K562 (cell line): ENCODE data around the gene SORCS2. TPM values are rescaled to one million over a fixed set of nuclear protein-coding genes. Genes with fewer than 3 reads are reported as not detected.

Source experiments
- ATAC-seq: fragments of 200-7000 bp; cut with Tn5 transposase; 3 replicates; pipeline ENCODE4 v1.9.1; 2020; ENCODE audit warnings: moderate library complexity
- BruUV-seq: library from RNA; stranded (reverse); fragments of 400-500 nt; replicated peaks from 2 replicates; lab custom pipeline; 2021; lab: Mats Ljungman, UMichigan
- CTCF ChIA-PET: fragments of 300-600 bp; formaldehyde crosslinking; extraction: SDS; loops from one replicate; lab custom pipeline; 2021; ENCODE audit warnings: low intra/inter-chr PET ratio; lab: Yijun Ruan, JAX
- POLR2A ChIA-PET: fragments of 300-600, 350-650 bp; sonication (Branson Sonifier 250); formaldehyde crosslinking; extraction: SDS; loops from one replicate; lab custom pipeline; 2021; ENCODE audit warnings: antibody characterized with exemption, inconsistent platforms; lab: Yijun Ruan, JAX
- DNase-seq, 4 experiments: peaks; one replicate each; pipeline versions ENCODE4 v3.0.0 to v3.0.0-alpha.2; 2011 to 2018; ENCODE audit warnings: low spot score in 3 of 4, mixed read lengths in 3 of 4; ENCODE audit errors: extremely low read depth in 1 of 4
- FAIRE-seq: peaks from 2 replicates; lab custom pipeline; 2011; peaks lifted over from hg19 to GRCh38; lab: Jason Lieb, UNC
- H2AFZ ChIP-seq: 2 replicates; pipeline ENCODE4 v1.6.0; 2011; ENCODE audit warnings: low read depth, low read length, control low read depth, inconsistent platforms
- H3K27ac ChIP-seq: fragments of 200-600 bp; 3 replicates; pipeline ENCODE4 v1.8.0; 2011; ENCODE audit warnings: low read depth, mild to moderate bottlenecking, control low read depth, inconsistent platforms, low read length, moderate library complexity, mixed read lengths; ENCODE audit errors: extremely low read depth
- H3K27me3 ChIP-seq, 2 experiments: fragments of 300-600 bp in 1 of 2; 2 replicates in 1 of 2; 3 replicates in 1 of 2; pipeline versions ENCODE4 v1.6.0 to v1.8.0; 2011; ENCODE audit warnings: inconsistent platforms in 2 of 2, low read length in 2 of 2, mild to moderate bottlenecking in 1 of 2, mixed read lengths in 1 of 2, moderate library complexity in 1 of 2; ENCODE audit not compliant: control insufficient read depth in 2 of 2, insufficient read depth in 2 of 2
- H3K36me3 ChIP-seq: fragments of 300-600 bp; 3 replicates; pipeline ENCODE4 v1.8.0; 2011; ENCODE audit warnings: mild to moderate bottlenecking, low read length, inconsistent platforms; ENCODE audit not compliant: control insufficient read depth, insufficient read depth
- H3K4me1 ChIP-seq, 2 experiments: fragments of 200-600 bp in 1 of 2; replicated peaks in 1 of 2; 2 replicates in 1 of 2; 3 replicates in 1 of 2; pipeline versions ENCODE4 v1.5.1 to v1.8.0; 2011; ENCODE audit warnings: inconsistent platforms in 2 of 2, low read length in 2 of 2, mild to moderate bottlenecking in 1 of 2, mixed read lengths in 1 of 2, moderate library complexity in 1 of 2; ENCODE audit not compliant: control insufficient read depth in 2 of 2, insufficient read depth in 2 of 2
- H3K4me2 ChIP-seq: 2 replicates; pipeline ENCODE4 v1.6.1; 2011; ENCODE audit warnings: low read length, control low read depth, inconsistent platforms, mixed read lengths; ENCODE audit not compliant: insufficient read depth
- H3K4me3 ChIP-seq: fragments of 200-600 bp; sonication (generic), shearing (Covaris generic); 2 replicates; pipeline ENCODE4 v1.5.1; 2016; ENCODE audit warnings: control low read depth, inconsistent platforms
- H3K79me2 ChIP-seq: fragments of 200-600 bp; 3 replicates; pipeline ENCODE4 v1.8.0; 2011; ENCODE audit warnings: low read length, inconsistent platforms; ENCODE audit not compliant: control insufficient read depth, insufficient read depth
- H3K9ac ChIP-seq, 2 experiments: 2 replicates each; pipeline versions ENCODE4 v1.6.0 to v1.6.1; 2011; ENCODE audit warnings: low read depth in 2 of 2, low read length in 2 of 2, control low read depth in 1 of 2, inconsistent platforms in 1 of 2, mild to moderate bottlenecking in 1 of 2, mixed read lengths in 1 of 2; ENCODE audit not compliant: insufficient read depth in 1 of 2
- H3K9me1 ChIP-seq: one replicate; pipeline ENCODE4 v1.6.0; 2011; ENCODE audit warnings: inconsistent platforms, mild to moderate bottlenecking, low read length, moderate library complexity; ENCODE audit not compliant: control insufficient read depth, insufficient read depth
- H3K9me3 ChIP-seq: replicated peaks from 2 replicates; pipeline ENCODE4 v1.5.1; 2011; ENCODE audit warnings: low read depth, low read length, inconsistent platforms; ENCODE audit not compliant: control insufficient read depth, insufficient read depth
- H4K20me1 ChIP-seq: replicated peaks from 2 replicates; pipeline ENCODE4 v1.6.1; 2011; ENCODE audit warnings: low read length, inconsistent platforms, mixed read lengths; ENCODE audit not compliant: control insufficient read depth, insufficient read depth
- ARID2 ChIP-seq: fragments of 450-650 bp; IDR thresholded peaks from 2 replicates; pipeline ENCODE4 v1.6.1; 2017; ENCODE audit warnings: antibody characterized with exemption, mild to moderate bottlenecking
- CGGBP1 ChIP-seq: fragments of 250-450 bp; sonication (Bioruptor Pico); IDR thresholded peaks from 2 replicates; pipeline ENCODE4 v1.9.0; 2021; ENCODE audit warnings: mild to moderate bottlenecking
- GABPB2 ChIP-seq: fragments of 250-450 bp; sonication (Bioruptor Pico); conservative IDR thresholded peaks from 2 replicates; pipeline ENCODE4 v1.5.1; 2021; ENCODE audit warnings: mild to moderate bottlenecking
- MAX ChIP-seq: sonication (generic); formaldehyde crosslinking; IDR thresholded peaks from 2 replicates; pipeline ENCODE4 v1.9.0; 2022; ENCODE audit warnings: mild to moderate bottlenecking, missing genetic modification reagents
- PHB ChIP-seq: fragments of 250-450 bp; sonication (Bioruptor Pico); IDR thresholded peaks from 2 replicates; pipeline ENCODE4 v1.5.0; 2021
- PYGO2 ChIP-seq: fragments of 450-650 bp; IDR thresholded peaks from 2 replicates; pipeline ENCODE4 v1.6.1; 2016; ENCODE audit warnings: mild to moderate bottlenecking, missing genetic modification characterization, moderate library complexity, missing compliant biosample characterization
- SMAD1 ChIP-seq: fragments of 150-350 bp; IDR thresholded peaks from 2 replicates; pipeline ENCODE4 v1.6.1; 2014; ENCODE audit warnings: low read length, low read depth; ENCODE audit not compliant: partially characterized antibody
- TEAD2 ChIP-seq: fragments of 450-650 bp; IDR thresholded peaks from 2 replicates; pipeline ENCODE4 v1.6.1; 2016; ENCODE audit warnings: missing genetic modification characterization, control low read depth, missing compliant biosample characterization
- TEAD4 ChIP-seq, 2 experiments: sonication (generic) in 1 of 2; formaldehyde crosslinking in 1 of 2; IDR thresholded peaks; 2 replicates each; pipeline versions ENCODE4 v1.6.1 to v1.8.0; 2012 to 2022; ENCODE audit warnings: borderline replicate concordance in 1 of 2, inconsistent platforms in 1 of 2, low read length in 1 of 2, mild to moderate bottlenecking in 1 of 2, missing genetic modification reagents in 1 of 2
- ZBED1 ChIP-seq: IDR thresholded peaks from 2 replicates; pipeline ENCODE4 v1.6.1; 2014
- ZBTB49 ChIP-seq: sonication (generic); formaldehyde crosslinking; IDR thresholded peaks from 2 replicates; pipeline ENCODE4 v1.8.0; 2022; ENCODE audit warnings: missing genetic modification reagents, mild to moderate bottlenecking, borderline replicate concordance
- ZFP36 ChIP-seq: fragments of 150-350 bp; IDR thresholded peaks from 2 replicates; pipeline ENCODE4 v1.6.1; 2018; ENCODE audit warnings: low read length, low read depth; ENCODE audit not compliant: partially characterized antibody
- ZFPM2 ChIP-seq: fragments of 250-450 bp; sonication (Bioruptor Pico); IDR thresholded peaks from 2 replicates; pipeline ENCODE4 v1.5.1; 2022; ENCODE audit warnings: mild to moderate bottlenecking
- ZNF12 ChIP-seq: sonication (generic); formaldehyde crosslinking; IDR thresholded peaks from 2 replicates; pipeline ENCODE4 v1.4.0; 2020; ENCODE audit warnings: mild to moderate bottlenecking, missing genetic modification reagents
- ZNF274 ChIP-seq: IDR thresholded peaks from 2 replicates; pipeline ENCODE4 v1.6.1; 2011; ENCODE audit warnings: low read depth, mild to moderate bottlenecking, low read length, moderate library complexity, borderline replicate concordance
- WGBS: fragments of 100-300 bp; shearing (Covaris generic); methylation state at CpG from one replicate; pipeline ENCODE4 v1.1.6; 2016; ENCODE audit warnings: low coverage, mixed read lengths; ENCODE audit not compliant: insufficient coverage; ENCODE audit errors: missing lambda C conversion rate; 5-methylcytosine and 5-hydroxymethylcytosine counted together
- in situ Hi-C: fragments of 300-500 bp; cut with MboI; formaldehyde crosslinking; loops from 4 replicates; pipeline ENCODE4 v1.15.0; 2018; ENCODE audit warnings: inconsistent platforms, mixed read lengths
- intact Hi-C: fragments of 100-400 bp; cut with micrococcal nuclease; formaldehyde crosslinking; loops from 2 replicates; pipeline ENCODE4 v1.14.2; 2022
- polyA plus RNA-seq, 8 experiments: library from polyadenylated mRNA; depleted of rRNA in 4 of 8; stranded (reverse) in 5 of 8; unstranded in 3 of 8; fragments of >200 nt; fragmentation: Nextera tagmentation in 2 of 8; fragmentation: Illumina TruSeq in 1 of 8; extraction: Ambion mirVana in 2 of 8; extraction: Trizol in 1 of 8; gene quantifications; 2 replicates each; pipeline versions ENCODE4 v1.2.1 to v1.2.3, GENCODE V29; 2011 to 2014; ENCODE audit warnings: inconsistent platforms in 1 of 8, missing spikeins in 1 of 8
- total RNA-seq, 7 experiments: library from RNA; depleted of rRNA in 6 of 7; stranded (reverse); fragments of >200 nt in 6 of 7; fragmentation: Illumina TruSeq in 2 of 7; extraction: Trizol in 2 of 7; gene quantifications; 2 replicates each; pipeline versions ENCODE4 v1.2.1 to v1.2.3, GENCODE V29; 2011 to 2021; ENCODE audit warnings: low replicate concordance in 1 of 7
- TF ChIP-seq, protein P1 (sequence below): sonication (generic); formaldehyde crosslinking; IDR thresholded peaks from 2 replicates; pipeline ENCODE4 v1.8.1; 2023; ENCODE audit warnings: mild to moderate bottlenecking, missing genetic modification reagents
- TF ChIP-seq, protein P2 (sequence below): IDR thresholded peaks from 2 replicates; pipeline ENCODE4 v1.6.1; 2011; ENCODE audit warnings: borderline replicate concordance, low read depth, mild to moderate bottlenecking, moderate library complexity, low read length; ENCODE audit not compliant: insufficient read depth, poor library complexity, severe bottlenecking

SORCS2 gene
- total and polyA plus RNA-seq, 9 of the 15 experiments (the other 6 are each of a cell fraction or from before 2014, with no cell fraction given) = not detected

DNA sequence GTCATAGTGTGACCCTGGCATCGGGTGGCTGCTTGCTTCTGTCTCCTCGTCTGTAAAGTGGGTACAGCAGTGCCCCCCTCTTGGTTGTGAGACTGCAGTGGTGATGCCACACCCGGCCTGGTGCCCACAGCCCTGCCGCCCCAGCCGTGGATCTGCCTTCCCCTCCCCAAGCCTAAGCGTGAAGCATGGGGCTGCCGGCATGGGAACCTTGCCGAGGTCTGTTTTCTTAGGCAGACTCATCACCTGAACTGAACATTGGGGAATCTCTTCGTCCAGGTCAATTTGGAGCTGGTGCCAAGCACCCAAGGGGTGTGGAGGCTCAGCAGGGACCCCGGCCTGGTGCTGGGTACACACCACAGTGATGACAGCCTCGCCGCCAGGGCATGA is 134.0 kb downstream of the SORCS2 start:
- Histone ChIP-seq H3K36me3 (no peaks in the 10 kb centered on the region), H3K4me3 (no peak overlapping the region), H3K4me2 (no peak overlapping the region), H3K27ac (no peak overlapping the region), H3K4me1 (no peaks in the 10 kb centered on the region), H3K79me2 (no peaks in the 10 kb centered on the region), H2AFZ (no peak overlapping the region), H3K27me3 (peaks cover 5 to 50% of the 10 kb centered on the region in 2 experiments; a peak in 3 of 5 replicates), H3K9ac (no peak overlapping the region), H3K9me3 (no peaks in the 10 kb centered on the region), H3K9me1 (no peaks in the 10 kb centered on the region), H4K20me1 (peaks cover 16% of the 10 kb centered on the region)
- DNase-seq = no peak
- FAIRE-seq = no peak
- ATAC-seq = no peak
- CTCF ChIA-PET = no interaction called here
- WGBS = under 1% methylated on average over 12 of the region's 12 CpGs
- in situ Hi-C loops = no loop called here
- BruUV-seq = no TSS peak
- intact Hi-C loops = no loop called here
- POLR2A ChIA-PET = no interaction called here
- TF ChIP-seq, protein P1, sequence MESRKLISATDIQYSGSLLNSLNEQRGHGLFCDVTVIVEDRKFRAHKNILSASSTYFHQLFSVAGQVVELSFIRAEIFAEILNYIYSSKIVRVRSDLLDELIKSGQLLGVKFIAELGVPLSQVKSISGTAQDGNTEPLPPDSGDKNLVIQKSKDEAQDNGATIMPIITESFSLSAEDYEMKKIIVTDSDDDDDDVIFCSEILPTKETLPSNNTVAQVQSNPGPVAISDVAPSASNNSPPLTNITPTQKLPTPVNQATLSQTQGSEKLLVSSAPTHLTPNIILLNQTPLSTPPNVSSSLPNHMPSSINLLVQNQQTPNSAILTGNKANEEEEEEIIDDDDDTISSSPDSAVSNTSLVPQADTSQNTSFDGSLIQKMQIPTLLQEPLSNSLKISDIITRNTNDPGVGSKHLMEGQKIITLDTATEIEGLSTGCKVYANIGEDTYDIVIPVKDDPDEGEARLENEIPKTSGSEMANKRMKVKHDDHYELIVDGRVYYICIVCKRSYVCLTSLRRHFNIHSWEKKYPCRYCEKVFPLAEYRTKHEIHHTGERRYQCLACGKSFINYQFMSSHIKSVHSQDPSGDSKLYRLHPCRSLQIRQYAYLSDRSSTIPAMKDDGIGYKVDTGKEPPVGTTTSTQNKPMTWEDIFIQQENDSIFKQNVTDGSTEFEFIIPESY (CRISPR knock-in tag) = no peak
- TF ChIP-seq ZBTB49 (CRISPR knock-in tag) (no peak), MAX (CRISPR knock-in tag) (no peak), TEAD2 (tag) (no peak), TEAD4 (IDR thresholded peaks at IDR 0.05; ENCODE audit: low read length) (no peak), TEAD4 (CRISPR knock-in tag; IDR thresholded peaks at IDR 0.05; ENCODE audit: borderline replicate concordance) (no peak), ZFP36 (no peak), SMAD1 (no peak), ZNF12 (CRISPR knock-in tag) (no peak), ARID2 (no peak), ZFPM2 (CRISPR knock-in tag) (no peak), ZBED1 (no peak), CGGBP1 (CRISPR knock-in tag) (no peak), PYGO2 (tag) (no peak), PHB (CRISPR knock-in tag) (no peak), GABPB2 (CRISPR knock-in tag) (no peak), ZNF274 (no peak)
- TF ChIP-seq, protein P2, sequence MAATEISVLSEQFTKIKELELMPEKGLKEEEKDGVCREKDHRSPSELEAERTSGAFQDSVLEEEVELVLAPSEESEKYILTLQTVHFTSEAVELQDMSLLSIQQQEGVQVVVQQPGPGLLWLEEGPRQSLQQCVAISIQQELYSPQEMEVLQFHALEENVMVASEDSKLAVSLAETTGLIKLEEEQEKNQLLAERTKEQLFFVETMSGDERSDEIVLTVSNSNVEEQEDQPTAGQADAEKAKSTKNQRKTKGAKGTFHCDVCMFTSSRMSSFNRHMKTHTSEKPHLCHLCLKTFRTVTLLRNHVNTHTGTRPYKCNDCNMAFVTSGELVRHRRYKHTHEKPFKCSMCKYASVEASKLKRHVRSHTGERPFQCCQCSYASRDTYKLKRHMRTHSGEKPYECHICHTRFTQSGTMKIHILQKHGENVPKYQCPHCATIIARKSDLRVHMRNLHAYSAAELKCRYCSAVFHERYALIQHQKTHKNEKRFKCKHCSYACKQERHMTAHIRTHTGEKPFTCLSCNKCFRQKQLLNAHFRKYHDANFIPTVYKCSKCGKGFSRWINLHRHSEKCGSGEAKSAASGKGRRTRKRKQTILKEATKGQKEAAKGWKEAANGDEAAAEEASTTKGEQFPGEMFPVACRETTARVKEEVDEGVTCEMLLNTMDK = no peak
